Astrocyte (in vitro differentiated cells and primary cell): ENCODE data around the gene TRPM8.

Experiments
- EZH2 ChIP-seq: IDR thresholded peaks from 2 replicates; pipeline ENCODE4 v1.6.1; 2012; ENCODE audit warnings: mild to moderate bottlenecking, low read length, inconsistent platforms; ENCODE audit not compliant: insufficient read depth
- TF ChIP-seq, protein P1 (sequence below): IDR thresholded peaks from 2 replicates; pipeline ENCODE4 v1.5.1; 2011; ENCODE audit warnings: low read depth, mild to moderate bottlenecking, inconsistent platforms, low read length, moderate library complexity; ENCODE audit not compliant: insufficient read depth

DNA sequence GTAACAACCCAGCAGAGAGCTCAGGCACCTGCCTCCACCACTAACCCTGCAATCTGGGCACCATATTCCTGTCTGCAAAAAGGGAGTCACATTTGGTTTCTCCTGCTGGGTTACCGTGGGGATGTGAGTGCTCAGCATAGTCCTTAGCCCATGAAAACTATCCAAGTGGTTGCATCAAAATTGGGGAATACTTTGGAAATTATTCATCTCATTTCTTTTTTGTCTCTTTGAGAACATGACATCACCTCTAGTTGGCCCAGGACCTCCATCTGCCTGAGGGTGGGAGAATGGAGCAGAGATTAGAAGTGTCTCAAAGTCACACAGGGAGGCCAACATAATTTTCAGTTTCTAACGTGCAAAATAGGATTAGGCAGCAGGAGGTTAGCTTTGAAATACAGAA lies 114.0 kb downstream of the TRPM8 start:
- TF ChIP-seq, protein P1, sequence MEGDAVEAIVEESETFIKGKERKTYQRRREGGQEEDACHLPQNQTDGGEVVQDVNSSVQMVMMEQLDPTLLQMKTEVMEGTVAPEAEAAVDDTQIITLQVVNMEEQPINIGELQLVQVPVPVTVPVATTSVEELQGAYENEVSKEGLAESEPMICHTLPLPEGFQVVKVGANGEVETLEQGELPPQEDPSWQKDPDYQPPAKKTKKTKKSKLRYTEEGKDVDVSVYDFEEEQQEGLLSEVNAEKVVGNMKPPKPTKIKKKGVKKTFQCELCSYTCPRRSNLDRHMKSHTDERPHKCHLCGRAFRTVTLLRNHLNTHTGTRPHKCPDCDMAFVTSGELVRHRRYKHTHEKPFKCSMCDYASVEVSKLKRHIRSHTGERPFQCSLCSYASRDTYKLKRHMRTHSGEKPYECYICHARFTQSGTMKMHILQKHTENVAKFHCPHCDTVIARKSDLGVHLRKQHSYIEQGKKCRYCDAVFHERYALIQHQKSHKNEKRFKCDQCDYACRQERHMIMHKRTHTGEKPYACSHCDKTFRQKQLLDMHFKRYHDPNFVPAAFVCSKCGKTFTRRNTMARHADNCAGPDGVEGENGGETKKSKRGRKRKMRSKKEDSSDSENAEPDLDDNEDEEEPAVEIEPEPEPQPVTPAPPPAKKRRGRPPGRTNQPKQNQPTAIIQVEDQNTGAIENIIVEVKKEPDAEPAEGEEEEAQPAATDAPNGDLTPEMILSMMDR = no peak
- no peak for TF ChIP-seq EZH2
